Panc1 (cell line): ENCODE data around the gene NCAM1. TPM values are rescaled to one million over a fixed set of nuclear protein-coding genes. Genes with fewer than 3 reads are reported as not detected.

Experiments used
- ATAC-seq: fragments of 200-7000 bp; cut with Tn5 transposase; 2 replicates; pipeline ENCODE4 v1.9.1; 2020; ENCODE audit warnings: mild to moderate bottlenecking, moderate library complexity
- BruUV-seq: library from RNA; stranded (reverse); fragments of 400-500 nt; replicated peaks from 2 replicates; lab custom pipeline; 2021; lab: Mats Ljungman, UMichigan
- CTCF ChIA-PET: fragments of 300-600 bp; sonication (Branson Sonifier 250); formaldehyde crosslinking; loops from one replicate; lab custom pipeline; 2022; ENCODE audit warnings: antibody characterized with exemption; lab: Charles Lee
- POLR2A ChIA-PET: fragments of 300-600 bp; sonication (Branson Sonifier 250); formaldehyde crosslinking; loops from one replicate; lab custom pipeline; 2022; ENCODE audit warnings: antibody characterized with exemption; lab: Charles Lee
- DNase-seq: peaks from one replicate; pipeline ENCODE4 v3.0.0-alpha.2; 2010; ENCODE audit warnings: low read depth, low spot score
- H3K27ac ChIP-seq: 2 replicates; pipeline ENCODE4 v1.5.1; 2011; ENCODE audit warnings: mild to moderate bottlenecking, low read length, inconsistent platforms
- H3K27me3 ChIP-seq: fragments of 200-500 bp; sonication (Bioruptor generic); 2 replicates; pipeline ENCODE4 v1.6.0; 2014; ENCODE audit warnings: low read length, inconsistent platforms; ENCODE audit not compliant: control insufficient read depth, insufficient read depth
- H3K36me3 ChIP-seq: fragments of 200-500 bp; sonication (Bioruptor generic); 2 replicates; pipeline ENCODE4 v1.5.1; 2014; ENCODE audit warnings: inconsistent platforms, mild to moderate bottlenecking, low read length, moderate library complexity; ENCODE audit not compliant: control insufficient read depth, insufficient read depth
- H3K4me1 ChIP-seq: 2 replicates; pipeline ENCODE4 v1.5.1; 2011; ENCODE audit warnings: inconsistent platforms, mild to moderate bottlenecking, low read length, moderate library complexity; ENCODE audit not compliant: control insufficient read depth, insufficient read depth
- H3K4me3 ChIP-seq, 2 experiments: 2 replicates each; pipeline ENCODE4 v1.5.1; 2011 to 2012; ENCODE audit warnings: low read depth in 2 of 2, low read length in 2 of 2, mild to moderate bottlenecking in 2 of 2, inconsistent platforms in 1 of 2, moderate library complexity in 1 of 2
- H3K9me3 ChIP-seq: fragments of 200-500 bp; sonication (Bioruptor generic); 2 replicates; pipeline ENCODE4 v1.5.1; 2014; ENCODE audit warnings: low read depth, mild to moderate bottlenecking, inconsistent platforms, low read length, moderate library complexity; ENCODE audit not compliant: control insufficient read depth, insufficient read depth
- POLR2AphosphoS5 ChIP-seq: IDR thresholded peaks from 2 replicates; pipeline ENCODE4 v1.6.1; 2012; ENCODE audit warnings: mild to moderate bottlenecking, low read depth, low read length, moderate library complexity
- SIN3A ChIP-seq: IDR thresholded peaks from 2 replicates; pipeline ENCODE4 v1.6.1; 2012; ENCODE audit warnings: low read depth, mild to moderate bottlenecking, low read length, moderate library complexity, borderline replicate concordance; ENCODE audit not compliant: insufficient read depth
- TCF7L2 ChIP-seq: IDR thresholded peaks from 2 replicates; pipeline ENCODE4 v1.6.1; 2011; ENCODE audit warnings: mild to moderate bottlenecking, low read depth, low read length, inconsistent platforms
- in situ Hi-C: cut with HindIII; loops from 2 replicates; pipeline ENCODE4 v1.10.0; 2016; ENCODE audit warnings: low sequenced_read_pairs, low pct_unique_long_range_greater_than_20kb
- intact Hi-C: fragments of 100-400 bp; cut with micrococcal nuclease; formaldehyde crosslinking; loops from one replicate; pipeline ENCODE4 v1.10.0; 2022; ENCODE audit not compliant: unreplicated experiment
- total RNA-seq: library from RNA; stranded (reverse); gene quantifications from one replicate; pipeline ENCODE4 v1.2.1, GENCODE V29; 2021; ENCODE audit not compliant: unreplicated experiment
- TF ChIP-seq, protein P1 (sequence below), 2 experiments: IDR thresholded peaks; 2 replicates each; pipeline ENCODE4 v1.6.1; 2011 to 2012; ENCODE audit warnings: low read depth in 2 of 2, control low read depth in 1 of 2, low read length in 1 of 2, mild to moderate bottlenecking in 1 of 2, moderate library complexity in 1 of 2; ENCODE audit not compliant: insufficient read depth in 1 of 2
- TF ChIP-seq, protein P2 (sequence below): fragments of 450-650 bp; IDR thresholded peaks from 2 replicates; pipeline ENCODE4 v1.5.1; 2017; ENCODE audit warnings: mild to moderate bottlenecking

NCAM1 gene
- total RNA-seq, 1 experiment from 2014 or later: 0.18 TPM

DNA sequence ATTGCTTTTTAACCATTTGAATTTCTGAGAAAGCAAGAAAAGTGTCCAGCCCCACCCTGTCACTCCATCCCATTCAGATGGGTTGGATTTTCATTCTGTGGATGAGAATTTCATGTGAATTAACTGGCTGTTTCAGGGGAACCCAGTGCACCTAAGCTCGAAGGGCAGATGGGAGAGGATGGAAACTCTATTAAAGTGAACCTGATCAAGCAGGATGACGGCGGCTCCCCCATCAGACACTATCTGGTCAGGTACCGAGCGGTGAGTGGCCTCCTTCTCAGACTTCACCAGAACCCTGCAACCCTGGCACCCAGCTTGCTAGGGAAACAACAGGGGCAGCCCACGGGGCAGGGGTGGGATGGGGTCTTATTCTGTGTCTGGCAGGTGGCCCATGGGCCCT lies 294.5 kb downstream of the NCAM1 start:
- DNase-seq (no peak), ATAC-seq (no peak)
- peaks cover 16% of the 10 kb centered on the region for H3K27me3 ChIP-seq
- ChIA-PET POLR2A (no interaction called here), CTCF (no interaction called here)
- no peak overlapping the region for H3K27ac ChIP-seq
- H3K36me3 ChIP-seq: no peaks in the 10 kb centered on the region
- H3K4me1 ChIP-seq: no peaks in the 10 kb centered on the region
- TF ChIP-seq, protein P1, sequence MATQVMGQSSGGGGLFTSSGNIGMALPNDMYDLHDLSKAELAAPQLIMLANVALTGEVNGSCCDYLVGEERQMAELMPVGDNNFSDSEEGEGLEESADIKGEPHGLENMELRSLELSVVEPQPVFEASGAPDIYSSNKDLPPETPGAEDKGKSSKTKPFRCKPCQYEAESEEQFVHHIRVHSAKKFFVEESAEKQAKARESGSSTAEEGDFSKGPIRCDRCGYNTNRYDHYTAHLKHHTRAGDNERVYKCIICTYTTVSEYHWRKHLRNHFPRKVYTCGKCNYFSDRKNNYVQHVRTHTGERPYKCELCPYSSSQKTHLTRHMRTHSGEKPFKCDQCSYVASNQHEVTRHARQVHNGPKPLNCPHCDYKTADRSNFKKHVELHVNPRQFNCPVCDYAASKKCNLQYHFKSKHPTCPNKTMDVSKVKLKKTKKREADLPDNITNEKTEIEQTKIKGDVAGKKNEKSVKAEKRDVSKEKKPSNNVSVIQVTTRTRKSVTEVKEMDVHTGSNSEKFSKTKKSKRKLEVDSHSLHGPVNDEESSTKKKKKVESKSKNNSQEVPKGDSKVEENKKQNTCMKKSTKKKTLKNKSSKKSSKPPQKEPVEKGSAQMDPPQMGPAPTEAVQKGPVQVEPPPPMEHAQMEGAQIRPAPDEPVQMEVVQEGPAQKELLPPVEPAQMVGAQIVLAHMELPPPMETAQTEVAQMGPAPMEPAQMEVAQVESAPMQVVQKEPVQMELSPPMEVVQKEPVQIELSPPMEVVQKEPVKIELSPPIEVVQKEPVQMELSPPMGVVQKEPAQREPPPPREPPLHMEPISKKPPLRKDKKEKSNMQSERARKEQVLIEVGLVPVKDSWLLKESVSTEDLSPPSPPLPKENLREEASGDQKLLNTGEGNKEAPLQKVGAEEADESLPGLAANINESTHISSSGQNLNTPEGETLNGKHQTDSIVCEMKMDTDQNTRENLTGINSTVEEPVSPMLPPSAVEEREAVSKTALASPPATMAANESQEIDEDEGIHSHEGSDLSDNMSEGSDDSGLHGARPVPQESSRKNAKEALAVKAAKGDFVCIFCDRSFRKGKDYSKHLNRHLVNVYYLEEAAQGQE (IDR thresholded peaks at IDR 0.05; ENCODE audit: insufficient read depth in 1 of 2, low read depth in 2 of 2, low read length in 1 of 2): no peak
- no peak for TF ChIP-seq TCF7L2
- no peak for TF ChIP-seq SIN3A
- TF ChIP-seq, protein P2, sequence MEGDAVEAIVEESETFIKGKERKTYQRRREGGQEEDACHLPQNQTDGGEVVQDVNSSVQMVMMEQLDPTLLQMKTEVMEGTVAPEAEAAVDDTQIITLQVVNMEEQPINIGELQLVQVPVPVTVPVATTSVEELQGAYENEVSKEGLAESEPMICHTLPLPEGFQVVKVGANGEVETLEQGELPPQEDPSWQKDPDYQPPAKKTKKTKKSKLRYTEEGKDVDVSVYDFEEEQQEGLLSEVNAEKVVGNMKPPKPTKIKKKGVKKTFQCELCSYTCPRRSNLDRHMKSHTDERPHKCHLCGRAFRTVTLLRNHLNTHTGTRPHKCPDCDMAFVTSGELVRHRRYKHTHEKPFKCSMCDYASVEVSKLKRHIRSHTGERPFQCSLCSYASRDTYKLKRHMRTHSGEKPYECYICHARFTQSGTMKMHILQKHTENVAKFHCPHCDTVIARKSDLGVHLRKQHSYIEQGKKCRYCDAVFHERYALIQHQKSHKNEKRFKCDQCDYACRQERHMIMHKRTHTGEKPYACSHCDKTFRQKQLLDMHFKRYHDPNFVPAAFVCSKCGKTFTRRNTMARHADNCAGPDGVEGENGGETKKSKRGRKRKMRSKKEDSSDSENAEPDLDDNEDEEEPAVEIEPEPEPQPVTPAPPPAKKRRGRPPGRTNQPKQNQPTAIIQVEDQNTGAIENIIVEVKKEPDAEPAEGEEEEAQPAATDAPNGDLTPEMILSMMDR: no peak
- no peak for TF ChIP-seq POLR2AphosphoS5
- H3K4me3 ChIP-seq: no peak overlapping the region
- intact Hi-C loops (no loop called here), in situ Hi-C loops (no loop called here)
- H3K9me3 ChIP-seq: no peaks in the 10 kb centered on the region
- BruUV-seq: no TSS peak

DNA sequence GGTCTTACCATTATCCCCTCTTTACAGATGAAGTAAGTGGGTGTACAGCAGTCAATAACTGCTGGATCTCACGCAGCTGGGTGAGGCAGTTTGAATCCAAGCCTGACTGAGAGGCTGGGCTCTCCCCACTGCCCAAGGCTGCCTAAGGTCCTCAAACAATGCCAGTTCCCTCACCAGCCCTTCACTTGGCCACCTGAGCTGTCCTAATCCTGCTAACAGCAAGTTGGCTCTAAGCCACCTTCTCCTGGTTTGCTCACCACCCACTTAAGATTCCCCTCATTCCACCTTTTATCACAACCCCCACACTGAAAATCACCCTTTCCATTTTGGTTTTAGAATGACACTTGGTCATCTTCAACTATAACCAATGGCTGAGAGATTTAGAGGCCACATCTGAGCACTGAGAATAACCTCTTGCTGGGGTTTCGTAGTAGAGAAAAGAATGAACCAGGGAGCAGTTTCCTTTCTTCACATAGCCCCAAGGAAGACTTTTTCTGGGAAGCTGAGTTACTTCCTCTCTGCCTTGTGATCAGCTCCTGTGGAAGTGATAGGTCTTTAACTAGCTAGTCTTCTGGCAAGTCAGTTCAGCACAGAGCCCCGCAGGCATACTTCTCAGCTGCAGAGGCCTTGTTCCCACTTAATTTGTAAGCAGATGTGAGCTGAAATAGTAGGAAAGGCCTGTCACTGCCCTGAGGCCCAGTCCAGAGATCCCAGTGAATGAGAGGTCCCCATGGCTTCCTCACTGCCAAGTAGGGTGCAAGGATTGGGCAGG lies 295.4 kb downstream of the NCAM1 start:
- H3K27ac ChIP-seq: no peak overlapping the region
- intact Hi-C loops: no loop called here
- no peaks in the 10 kb centered on the region for H3K4me1 ChIP-seq
- no TSS peak for BruUV-seq
- DNase-seq (no peak), ATAC-seq (no peak)
- no peaks in the 10 kb centered on the region for H3K9me3 ChIP-seq
- POLR2A ChIA-PET: no interaction called here
- no peaks in the 10 kb centered on the region for H3K36me3 ChIP-seq
- H3K4me3 ChIP-seq: no peak overlapping the region
- in situ Hi-C loops: no loop called here
- H3K27me3 ChIP-seq: peaks cover 13% of the 10 kb centered on the region
- CTCF ChIA-PET: no interaction called here
- TF ChIP-seq POLR2AphosphoS5: no peak
- TF ChIP-seq, protein P1 (IDR thresholded peaks at IDR 0.05; ENCODE audit: insufficient read depth in 1 of 2, low read depth in 2 of 2, low read length in 1 of 2): no peak
- no peak for TF ChIP-seq SIN3A
- no peak for TF ChIP-seq TCF7L2
- TF ChIP-seq, protein P2: no peak
